Adipocyte (in vitro differentiated cells): Measurements from ENCODE around the gene HBB.
"Not testable (repeated sequence)": the region's sequence is repeated elsewhere in the genome, so short reads cannot be mapped to it uniquely, and the experiment has no call there.

Experiments
- DNase-seq: peaks from one replicate; pipeline ENCODE4 v3.0.0-alpha.2; 2015; ENCODE audit warnings: low read depth
- H3K27me3 ChIP-seq: replicated peaks from 2 replicates; pipeline ENCODE4 v1.7.0; 2013; ENCODE audit warnings: mild to moderate bottlenecking, low read length, moderate library complexity; ENCODE audit not compliant: control insufficient read depth, insufficient read depth
- H3K36me3 ChIP-seq: 2 replicates; pipeline ENCODE4 v1.7.0; 2013; ENCODE audit warnings: low read length, mild to moderate bottlenecking, moderate library complexity; ENCODE audit not compliant: control insufficient read depth, insufficient read depth, severe bottlenecking
- H3K4me1 ChIP-seq: 2 replicates; pipeline ENCODE4 v1.7.0; 2013; ENCODE audit warnings: mild to moderate bottlenecking, low read length, moderate library complexity; ENCODE audit not compliant: control insufficient read depth, insufficient read depth
- H3K4me3 ChIP-seq: 2 replicates; pipeline ENCODE4 v1.7.0; 2013; ENCODE audit warnings: mild to moderate bottlenecking, low read length, moderate library complexity
- H3K9ac ChIP-seq: 2 replicates; pipeline ENCODE4 v1.7.0; 2013; ENCODE audit warnings: mild to moderate bottlenecking, low read length, moderate library complexity
- H3K9me3 ChIP-seq: 2 replicates; pipeline ENCODE4 v1.7.0; 2013; ENCODE audit warnings: mild to moderate bottlenecking, low read length, moderate library complexity; ENCODE audit not compliant: control insufficient read depth

HBB gene

DNA sequence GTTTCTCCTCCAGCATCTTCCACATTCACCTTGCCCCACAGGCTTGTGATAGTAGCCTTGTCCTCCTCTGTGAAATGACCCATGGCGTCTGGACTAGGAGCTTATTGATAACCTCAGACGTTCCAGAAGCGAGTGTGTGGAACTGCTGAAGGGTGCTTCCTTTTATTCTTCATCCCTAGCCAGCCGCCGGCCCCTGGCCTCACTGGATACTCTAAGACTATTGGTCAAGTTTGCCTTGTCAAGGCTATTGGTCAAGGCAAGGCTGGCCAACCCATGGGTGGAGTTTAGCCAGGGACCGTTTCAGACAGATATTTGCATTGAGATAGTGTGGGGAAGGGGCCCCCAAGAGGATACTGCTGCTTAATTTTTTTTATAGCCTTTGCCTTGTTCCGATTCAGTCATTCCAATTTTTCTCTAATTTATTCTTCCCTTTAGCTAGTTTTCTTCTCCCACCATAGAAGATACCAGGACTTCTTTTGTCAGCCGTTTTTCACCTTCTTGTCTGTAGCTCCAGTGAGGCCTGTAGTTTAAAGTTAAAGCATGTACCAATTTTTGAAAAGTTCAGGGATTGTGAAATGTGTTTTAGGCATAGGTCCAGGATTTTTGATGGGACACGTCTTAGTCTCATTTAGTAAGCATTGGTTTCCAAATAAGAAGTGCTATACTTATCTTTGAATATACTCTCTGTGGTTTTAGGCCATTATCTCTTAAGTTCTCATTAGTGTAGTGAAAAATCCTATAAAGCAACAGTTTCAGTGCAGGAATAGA is 28.0 kb upstream of the HBB start, which contains the start of gene HBG2:
TSS of gene HBG2 (minus strand) at position 136 of the 768 bp plus-strand sequence. CDS start at position 83, 53 bp downstream.
- not testable (repeated sequence) for H3K9ac ChIP-seq, H3K36me3 ChIP-seq, H3K4me3 ChIP-seq, H3K4me1 ChIP-seq, H3K9me3 ChIP-seq
- DNase-seq: peak; percentile 69
- H3K27me3 ChIP-seq: peaks cover 13% of the 10 kb centered on the region

DNA sequence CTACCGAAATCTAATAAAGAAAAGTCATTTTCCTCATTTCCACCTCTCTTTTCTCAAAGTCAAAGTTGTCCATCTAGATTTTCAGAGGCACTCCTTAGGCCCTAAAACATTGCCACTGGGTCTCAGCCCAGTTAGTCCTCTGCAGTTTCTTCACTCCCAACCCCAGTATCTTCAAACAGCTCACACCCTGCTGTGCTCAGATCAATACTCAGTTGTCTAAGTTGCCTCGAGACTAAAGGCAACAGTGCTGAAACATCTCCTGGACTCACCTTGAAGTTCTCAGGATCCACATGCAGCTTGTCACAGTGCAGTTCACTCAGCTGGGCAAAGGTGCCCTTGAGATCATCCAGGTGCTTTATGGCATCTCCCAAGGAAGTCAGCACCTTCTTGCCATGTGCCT is 27.2 kb upstream of the HBB start:
- not testable (repeated sequence) for H3K4me1 ChIP-seq, H3K36me3 ChIP-seq, H3K4me3 ChIP-seq, H3K9me3 ChIP-seq, DNase-seq, H3K9ac ChIP-seq
- peaks cover 13% of the 10 kb centered on the region for H3K27me3 ChIP-seq

GRCh38 chr11:5253440-5253839 is 26.6 kb upstream of the HBB start:
- H3K36me3 ChIP-seq, H3K9me3 ChIP-seq, H3K4me1 ChIP-seq, H3K9ac ChIP-seq, DNase-seq, H3K4me3 ChIP-seq: not testable (repeated sequence)
- H3K27me3 ChIP-seq: peaks cover 13% of the 10 kb centered on the region

- Histone ChIP-seq H3K27me3 (peaks cover 13% of the 10 kb centered on the region), H3K4me3 (no peak overlapping the region), H3K36me3 (no peaks in the 10 kb centered on the region)
Measured at GRCh38 chr11:5252919-5253265, 26.0 kb upstream of the HBB start.

DNA sequence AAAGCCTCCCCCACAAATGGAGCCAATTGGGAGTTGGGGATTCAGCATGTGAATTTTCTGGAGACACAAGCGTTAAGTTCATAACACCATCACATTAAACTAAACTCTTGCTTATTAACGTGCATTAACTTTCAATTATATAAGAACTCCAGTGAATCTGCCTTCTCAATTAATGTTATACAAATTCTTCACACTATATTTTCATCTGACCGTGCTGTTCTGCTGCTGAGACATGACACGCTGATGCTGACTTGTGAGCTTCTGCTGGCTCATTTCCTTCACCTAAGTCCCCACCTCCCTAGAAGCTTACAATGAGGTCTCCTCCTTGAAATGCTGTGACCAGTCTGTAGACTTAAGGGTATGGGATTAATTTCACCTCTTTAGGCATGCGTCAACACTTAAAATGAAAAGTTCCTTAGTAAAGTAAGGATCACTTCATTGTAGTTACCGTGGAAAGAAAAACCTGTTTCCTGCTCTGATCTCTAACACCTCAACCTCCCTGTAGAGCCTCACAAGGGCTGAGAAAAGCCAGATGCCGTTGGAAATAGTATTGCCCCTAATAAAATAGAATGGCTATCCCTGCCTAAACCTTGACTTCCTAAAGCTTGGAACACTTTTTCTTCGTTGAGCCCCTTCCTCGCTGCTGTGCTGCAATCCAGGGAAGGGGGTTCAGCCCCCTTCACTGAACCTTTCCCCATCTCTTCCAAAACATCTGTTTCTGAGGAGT is 25.5 kb upstream of the HBB start:
- Histone ChIP-seq H3K4me3 (no peak overlapping the region), H3K36me3 (no peaks in the 10 kb centered on the region), H3K9me3 (no peaks in the 10 kb centered on the region), H3K4me1 (peaks cover 8% of the 10 kb centered on the region), H3K27me3 (peaks cover 13% of the 10 kb centered on the region), H3K9ac (no peak overlapping the region)
- DNase-seq: no peak

More at GRCh38 chr11:5252919-5253265, 26.0 kb upstream of the HBB start:
- no peak overlapping the region for H3K9ac ChIP-seq
- H3K9me3 ChIP-seq: no peaks in the 10 kb centered on the region
- DNase-seq: no peak
- H3K4me1 ChIP-seq: peaks cover 8% of the 10 kb centered on the region

GRCh38 chr11:5251746-5252145 is 24.9 kb upstream of the HBB start:
- no peaks in the 10 kb centered on the region for H3K9me3 ChIP-seq
- no peak overlapping the region for H3K4me3 ChIP-seq
- H3K36me3 ChIP-seq: no peaks in the 10 kb centered on the region
- peaks cover 8% of the 10 kb centered on the region for H3K4me1 ChIP-seq
- H3K27me3 ChIP-seq: peaks cover 13% of the 10 kb centered on the region
- no peak overlapping the region for H3K9ac ChIP-seq
- DNase-seq: no peak

- DNase-seq: no peak
- Histone ChIP-seq H3K9ac (no peak overlapping the region), H3K9me3 (no peaks in the 10 kb centered on the region), H3K36me3 (no peaks in the 10 kb centered on the region), H3K27me3 (peaks cover 13% of the 10 kb centered on the region), H3K4me1 (peaks cover 8% of the 10 kb centered on the region), H3K4me3 (no peak overlapping the region)
Measured at GRCh38 chr11:5250543-5251204, 23.8 kb upstream of the HBB start.

DNA sequence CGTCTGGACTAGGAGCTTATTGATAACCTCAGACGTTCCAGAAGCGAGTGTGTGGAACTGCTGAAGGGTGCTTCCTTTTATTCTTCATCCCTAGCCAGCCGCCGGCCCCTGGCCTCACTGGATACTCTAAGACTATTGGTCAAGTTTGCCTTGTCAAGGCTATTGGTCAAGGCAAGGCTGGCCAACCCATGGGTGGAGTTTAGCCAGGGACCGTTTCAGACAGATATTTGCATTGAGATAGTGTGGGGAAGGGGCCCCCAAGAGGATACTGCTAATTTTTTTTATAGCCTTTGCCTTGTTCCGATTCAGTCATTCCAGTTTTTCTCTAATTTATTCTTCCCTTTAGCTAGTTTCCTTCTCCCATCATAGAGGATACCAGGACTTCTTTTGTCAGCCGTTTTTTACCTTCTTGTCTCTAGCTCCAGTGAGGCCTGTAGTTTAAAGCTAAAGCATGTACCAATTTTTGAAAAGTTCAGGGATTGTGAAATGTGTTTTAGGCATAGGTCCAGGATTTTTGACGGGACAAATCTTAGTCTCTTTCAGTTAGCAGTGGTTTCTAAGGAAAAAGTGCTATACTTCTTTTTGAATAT is 23.0 kb upstream of the HBB start, which contains the start of gene HBG1:
TSS of gene HBG1 (minus strand) at position 51 of the 590 bp plus-strand sequence. CDS start 53 bp downstream, outside the sequence.
- peaks cover 13% of the 10 kb centered on the region for H3K27me3 ChIP-seq
- not testable (repeated sequence) for H3K9ac ChIP-seq, H3K9me3 ChIP-seq, H3K36me3 ChIP-seq, H3K4me3 ChIP-seq, H3K4me1 ChIP-seq
- peak; percentile 72 for DNase-seq

- DNase-seq, H3K4me3 ChIP-seq, H3K9ac ChIP-seq, H3K4me1 ChIP-seq, H3K9me3 ChIP-seq, H3K36me3 ChIP-seq: not testable (repeated sequence)
- peaks cover 18% of the 10 kb centered on the region for H3K27me3 ChIP-seq
Measured at GRCh38 chr11:5248498-5248897, 21.6 kb upstream of the HBB start.

GRCh38 chr11:5247472-5248192 is 20.8 kb upstream of the HBB start:
- DNase-seq: no peak
- H3K4me3 ChIP-seq: no peak overlapping the region
- no peaks in the 10 kb centered on the region for H3K4me1 ChIP-seq
- H3K27me3 ChIP-seq: peaks cover 13% of the 10 kb centered on the region
- no peak overlapping the region for H3K9ac ChIP-seq
- no peaks in the 10 kb centered on the region for H3K36me3 ChIP-seq
- H3K9me3 ChIP-seq: no peaks in the 10 kb centered on the region
